GM12892 (cell line): ENCODE data around the gene NEDD4L.

Experiments
- POLR2A ChIP-seq: IDR thresholded peaks from 2 replicates; pipeline ENCODE4 v1.6.1; 2011; ENCODE audit warnings: low read depth, low read length, control low read depth
- POLR2AphosphoS5 ChIP-seq: IDR thresholded peaks from 2 replicates; pipeline ENCODE4 v1.6.1; 2011; ENCODE audit warnings: low read depth, low read length, control low read depth
- TAF1 ChIP-seq: IDR thresholded peaks from 2 replicates; pipeline ENCODE4 v1.6.1; 2011; ENCODE audit warnings: low read depth, mild to moderate bottlenecking, control low read depth, low read length, borderline replicate concordance

DNA sequence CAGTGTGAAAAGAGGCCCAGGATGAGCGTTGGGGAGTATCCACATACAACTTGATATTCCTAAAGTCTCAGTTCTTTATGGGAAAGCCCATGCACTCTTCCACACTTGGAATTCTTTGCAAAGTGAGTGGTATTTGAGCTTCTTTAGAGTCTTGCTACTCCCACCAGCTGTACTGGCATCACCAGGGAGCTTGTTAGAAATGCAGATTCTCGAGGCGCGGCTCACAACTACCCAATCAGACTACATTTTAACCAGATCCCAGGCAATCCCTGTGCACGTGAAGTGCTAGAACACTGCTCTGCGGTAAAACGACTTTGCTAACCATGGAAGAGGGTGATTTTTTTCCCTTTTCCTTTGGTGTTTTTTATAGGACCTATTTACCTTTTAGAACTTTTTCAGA lies 184.7 kb downstream of the NEDD4L start:
- no peak for TF ChIP-seq POLR2A
- no peak for TF ChIP-seq TAF1
- TF ChIP-seq POLR2AphosphoS5: no peak
